BJ (cell line): ENCODE results near the gene TTLL11. TPM values are rescaled to one million over a fixed set of nuclear protein-coding genes. Genes with fewer than 3 reads are reported as not detected.

ENCODE experiments used
- CTCF ChIA-PET: fragments of 350-600 bp; formaldehyde crosslinking; extraction: SDS; loops from one replicate; lab custom pipeline; 2021; ENCODE audit warnings: antibody characterized with exemption, inconsistent platforms; lab: Yijun Ruan, JAX
- POLR2A ChIA-PET: fragments of 300-600 bp; sonication (Branson Sonifier 250); formaldehyde crosslinking; extraction: SDS; loops from one replicate; lab custom pipeline; 2021; ENCODE audit warnings: antibody characterized with exemption; lab: Charles Lee
- DNase-seq: peaks from one replicate; pipeline ENCODE4 v3.0.0-alpha.2; 2011; ENCODE audit warnings: low read depth
- H3K27me3 ChIP-seq: 2 replicates; pipeline ENCODE4 v1.6.0; 2011; ENCODE audit warnings: low read length; ENCODE audit not compliant: control insufficient read depth, insufficient read depth
- H3K36me3 ChIP-seq: 2 replicates; pipeline ENCODE4 v1.5.1; 2011; ENCODE audit warnings: low read length; ENCODE audit not compliant: control insufficient read depth, insufficient read depth
- H3K4me3 ChIP-seq: 2 replicates; pipeline ENCODE4 v1.5.1; 2011; ENCODE audit warnings: low read depth, mild to moderate bottlenecking, control low read depth, low read length
- CTCF ChIP-seq: IDR thresholded peaks from 2 replicates; pipeline ENCODE4 v1.5.1; 2011; ENCODE audit warnings: low read depth, mild to moderate bottlenecking, control low read depth, inconsistent platforms, low read length, moderate library complexity; ENCODE audit not compliant: insufficient read depth
- polyA plus RNA-seq: library from polyadenylated mRNA; depleted of rRNA; stranded (reverse); fragments of >200 nt; gene quantifications from 2 replicates; pipeline ENCODE4 v1.2.3, GENCODE V29; 2011

TTLL11 gene
- polyA plus RNA-seq, 1 experiment, result 5.6 TPM

GRCh38 chr9:121851641-121852091 lies 241.4 kb downstream of the TTLL11 start:
- CTCF ChIA-PET, result interaction anchor here (0.5 to 1.7 kb wide), 3 partner anchors 8 to 151 kb away, joined by 3 to 4 read pairs (median 3); no protein-coding TSS in a partner anchor

GRCh38 chr9:121850366-121850765 lies 242.7 kb downstream of the TTLL11 start:
- Histone ChIP-seq H3K36me3 (no peaks in the 10 kb centered on the region), H3K27me3 (0 out of 2 replicates have a peak, but pooled peaks cover 2% of the 10 kb centered on the region), H3K4me3 (no peak overlapping the region)
- ChIA-PET CTCF (interaction anchor here (1.7 kb wide), 1 partner anchor 150 kb away, joined by 3 read pairs; no protein-coding TSS in a partner anchor), POLR2A (no interaction called here)
- no peak for TF ChIP-seq CTCF
- DNase-seq, result no peak

More at GRCh38 chr9:121851641-121852091, 241.4 kb downstream of the TTLL11 start:
- Histone ChIP-seq H3K4me3 (no peak overlapping the region), H3K36me3 (no peaks in the 10 kb centered on the region), H3K27me3 (0 out of 2 replicates have a peak, but pooled peaks cover 2% of the 10 kb centered on the region)
- TF ChIP-seq CTCF, result no peak
- DNase-seq, result no peak
- POLR2A ChIA-PET, result no interaction called here

GRCh38 chr9:121849554-121849953 lies 243.6 kb downstream of the TTLL11 start:
- Histone ChIP-seq H3K36me3 (no peaks in the 10 kb centered on the region), H3K4me3 (no peak overlapping the region), H3K27me3 (0 out of 2 replicates have a peak, but pooled peaks cover 2% of the 10 kb centered on the region)
- no peak for DNase-seq
- ChIA-PET POLR2A (no interaction called here), CTCF (no interaction called here)
- TF ChIP-seq CTCF, result no peak

GRCh38 chr9:121844562-121844961 lies 248.5 kb downstream of the TTLL11 start:
- POLR2A ChIA-PET, result no interaction called here
- Histone ChIP-seq H3K27me3 (no peaks in the 10 kb centered on the region), H3K4me3 (no peak overlapping the region), H3K36me3 (no peaks in the 10 kb centered on the region)
- CTCF ChIA-PET, result interaction anchor here (1.0 kb wide), 1 partner anchor 8 kb away, joined by 4 read pairs; no protein-coding TSS in a partner anchor
- TF ChIP-seq CTCF, result no peak
- DNase-seq, result no peak

GRCh38 chr9:121844098-121844497 lies 249.0 kb downstream of the TTLL11 start:
- no peak overlapping the region for H3K4me3 ChIP-seq
- POLR2A ChIA-PET, result no interaction called here
- CTCF ChIA-PET, result interaction anchor here (1.0 kb wide), 1 partner anchor 8 kb away, joined by 4 read pairs; no protein-coding TSS in a partner anchor
- no peak for DNase-seq
- TF ChIP-seq CTCF, result no peak
- no peaks in the 10 kb centered on the region for H3K36me3 ChIP-seq
- no peaks in the 10 kb centered on the region for H3K27me3 ChIP-seq
